SJSA1 (cell line): Measurements from ENCODE around the gene OGDH. TPM values are rescaled to one million over a fixed set of nuclear protein-coding genes. Genes with fewer than 3 reads are reported as not detected.

Experiments
- DNase-seq, 2 experiments: peaks; one replicate each; pipeline ENCODE4 v3.0.0-alpha.2; 2015 to 2020; ENCODE audit warnings: low spot score in 2 of 2, low read depth in 1 of 2
- H3K27ac ChIP-seq: fragments of 250-450 bp; sonication (Bioruptor Pico); 2 replicates; pipeline ENCODE4 v1.5.1; 2020; ENCODE audit warnings: mild to moderate bottlenecking, moderate library complexity
- H3K27me3 ChIP-seq: fragments of 250-450 bp; sonication (Bioruptor Pico); replicated peaks from 2 replicates; pipeline ENCODE4 v1.5.1; 2020; ENCODE audit warnings: mild to moderate bottlenecking, moderate library complexity
- H3K36me3 ChIP-seq: fragments of 250-450 bp; sonication (Bioruptor Pico); 2 replicates; pipeline ENCODE4 v1.5.1; 2020; ENCODE audit warnings: mild to moderate bottlenecking
- H3K4me1 ChIP-seq: fragments of 250-450 bp; sonication (Bioruptor Pico); replicated peaks from 2 replicates; pipeline ENCODE4 v1.6.1; 2021; ENCODE audit warnings: mild to moderate bottlenecking
- H3K4me3 ChIP-seq: fragments of 250-450 bp; sonication (Bioruptor Pico); 2 replicates; pipeline ENCODE4 v1.5.1; 2020; ENCODE audit warnings: mild to moderate bottlenecking
- H3K9me3 ChIP-seq: fragments of 250-450 bp; sonication (Bioruptor Pico); replicated peaks from 2 replicates; pipeline ENCODE4 v1.5.1; 2020; ENCODE audit warnings: mild to moderate bottlenecking
- total RNA-seq: library from RNA; depleted of rRNA; stranded (reverse); fragments of >200 nt; shearing (Covaris generic); gene quantifications from 2 replicates; pipeline ENCODE4 v1.2.3, GENCODE V29; 2014

The OGDH gene
- total RNA-seq, 1 experiment from 2014 or later = 51.3 TPM

- 0 out of 2 replicates have a peak overlapping the region, but pooled peaks have one; percentile 2 for H3K27ac ChIP-seq
- DNase-seq = peak in 1 of 2 experiments; percentile 27
- H3K36me3 ChIP-seq = peaks cover 43% of the 10 kb centered on the region
- no peaks in the 10 kb centered on the region for H3K27me3 ChIP-seq
- no peak overlapping the region for H3K4me3 ChIP-seq
- H3K9me3 ChIP-seq = 0 out of 2 replicates have a peak, but pooled peaks cover 4% of the 10 kb centered on the region
- H3K4me1 ChIP-seq = peaks cover 12% of the 10 kb centered on the region
Measured at GRCh38 chr7:44665531-44666213, 59.2 kb downstream of the OGDH start.

- Histone ChIP-seq H3K4me1 (peaks cover 12% of the 10 kb centered on the region), H3K27ac (no peak overlapping the region), H3K9me3 (no peaks in the 10 kb centered on the region), H3K36me3 (peaks cover 39% of the 10 kb centered on the region), H3K27me3 (no peaks in the 10 kb centered on the region), H3K4me3 (no peak overlapping the region)
- no peak for DNase-seq
Measured at GRCh38 chr7:44666566-44666965, 60.1 kb downstream of the OGDH start.

DNA sequence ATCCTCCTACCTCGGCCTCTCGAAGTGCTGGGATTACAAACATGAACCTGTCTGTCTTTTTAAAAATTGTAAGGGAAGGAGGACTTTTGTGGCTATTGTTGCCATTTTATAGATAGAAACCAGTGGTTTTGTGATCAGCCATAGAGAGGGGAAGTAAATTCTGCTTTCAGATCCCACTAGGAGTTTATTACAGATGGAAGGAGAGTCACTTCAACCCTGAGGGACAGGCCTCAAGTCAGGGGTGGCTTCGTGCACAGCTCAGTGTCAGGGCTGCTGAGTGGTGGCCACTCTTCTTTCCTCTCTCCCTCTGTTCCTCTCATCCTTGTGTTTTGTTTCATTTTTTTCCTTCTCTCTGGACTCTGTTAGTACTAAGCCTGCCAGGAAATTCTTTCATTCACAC, 60.8 kb downstream of the OGDH start:
- Histone ChIP-seq H3K36me3 (peaks cover 33% of the 10 kb centered on the region), H3K27ac (no peak overlapping the region), H3K9me3 (no peaks in the 10 kb centered on the region), H3K4me1 (peaks cover 12% of the 10 kb centered on the region), H3K4me3 (no peak overlapping the region), H3K27me3 (no peaks in the 10 kb centered on the region)
- no peak for DNase-seq

- Histone ChIP-seq H3K4me1 (no peaks in the 10 kb centered on the region), H3K9me3 (no peaks in the 10 kb centered on the region), H3K27me3 (no peaks in the 10 kb centered on the region), H3K36me3 (peaks cover 50% of the 10 kb centered on the region), H3K27ac (no peak overlapping the region), H3K4me3 (no peak overlapping the region)
- DNase-seq = no peak
Measured at GRCh38 chr7:44671069-44671468, 64.6 kb downstream of the OGDH start.

- peak in 1 of 2 experiments; percentile 32 for DNase-seq
- no peak overlapping the region for H3K4me3 ChIP-seq
- H3K9me3 ChIP-seq = no peaks in the 10 kb centered on the region
- peaks cover 43% of the 10 kb centered on the region for H3K36me3 ChIP-seq
- H3K27ac ChIP-seq = no peak overlapping the region
- no peaks in the 10 kb centered on the region for H3K4me1 ChIP-seq
- H3K27me3 ChIP-seq = no peaks in the 10 kb centered on the region
Measured at GRCh38 chr7:44673324-44673723, 66.9 kb downstream of the OGDH start.

DNA sequence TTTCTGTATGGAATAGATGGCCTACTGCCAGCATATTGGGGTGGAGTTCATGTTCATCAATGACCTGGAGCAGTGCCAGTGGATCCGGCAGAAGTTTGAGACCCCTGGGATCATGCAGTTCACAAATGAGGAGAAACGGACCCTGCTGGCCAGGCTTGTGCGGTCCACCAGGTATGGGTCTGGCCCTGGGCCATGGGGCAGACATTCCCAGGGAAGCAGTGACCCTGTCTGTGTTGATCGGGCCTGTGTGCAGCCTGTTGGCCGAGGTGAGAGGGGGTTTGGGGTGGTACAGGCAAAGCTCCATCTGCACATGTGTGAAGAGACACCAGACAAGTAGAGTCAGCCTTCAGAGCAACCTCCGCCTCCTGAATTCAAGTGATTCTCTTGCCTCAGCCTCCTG, 67.3 kb downstream of the OGDH start:
- no peak for DNase-seq
- no peaks in the 10 kb centered on the region for H3K9me3 ChIP-seq
- H3K36me3 ChIP-seq = peaks cover 48% of the 10 kb centered on the region
- H3K27me3 ChIP-seq = no peaks in the 10 kb centered on the region
- H3K4me3 ChIP-seq = no peak overlapping the region
- no peaks in the 10 kb centered on the region for H3K4me1 ChIP-seq
- no peak overlapping the region for H3K27ac ChIP-seq

- DNase-seq = peak in 1 of 2 experiments; percentile 32
- Histone ChIP-seq H3K4me3 (no peak overlapping the region), H3K27me3 (no peaks in the 10 kb centered on the region), H3K9me3 (no peaks in the 10 kb centered on the region), H3K36me3 (peaks cover 51% of the 10 kb centered on the region), H3K27ac (no peak overlapping the region), H3K4me1 (no peaks in the 10 kb centered on the region)
Measured at GRCh38 chr7:44674381-44674780, 68.0 kb downstream of the OGDH start.

DNA sequence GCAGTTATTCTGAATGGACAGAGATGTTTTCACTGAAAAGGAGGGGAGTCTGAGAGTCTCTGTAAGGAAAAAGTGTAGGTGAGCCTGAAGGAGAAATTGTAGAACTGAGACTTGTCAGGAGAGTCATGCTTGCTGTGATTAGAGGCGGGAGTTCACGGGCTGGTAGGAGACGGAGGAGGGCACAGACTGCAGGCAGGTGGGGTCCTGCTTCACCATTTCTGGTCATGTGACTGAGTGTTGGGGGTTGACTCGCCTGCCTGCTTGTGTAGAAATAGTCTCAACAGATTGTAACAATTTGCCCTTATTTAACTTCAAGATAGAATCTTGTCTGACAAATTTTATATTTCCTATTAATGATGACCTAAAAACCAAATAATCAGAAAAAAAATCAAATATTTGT, 70.3 kb downstream of the OGDH start:
- Histone ChIP-seq H3K4me1 (no peaks in the 10 kb centered on the region), H3K36me3 (peaks cover 53% of the 10 kb centered on the region), H3K4me3 (no peak overlapping the region), H3K9me3 (no peaks in the 10 kb centered on the region), H3K27me3 (no peaks in the 10 kb centered on the region), H3K27ac (no peak overlapping the region)
- peak in 1 of 2 experiments; percentile 18 for DNase-seq

DNA sequence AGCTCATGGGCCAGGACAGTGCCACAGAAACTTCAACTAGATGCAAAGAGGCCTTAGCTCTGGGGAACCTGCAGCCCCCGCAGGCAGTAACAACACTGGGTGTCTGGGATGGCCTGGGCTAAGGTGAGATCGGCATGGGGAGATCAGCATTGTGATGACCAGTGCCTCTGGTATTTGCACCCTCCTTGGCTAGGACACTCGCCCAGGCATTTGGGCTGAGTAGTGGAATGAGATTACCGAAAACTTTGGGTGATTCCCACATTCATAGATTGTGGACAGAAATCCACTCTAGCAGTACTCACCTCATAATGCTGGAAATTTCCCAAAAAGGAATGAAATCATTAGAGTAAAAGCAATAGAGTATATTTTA, 71.7 kb downstream of the OGDH start:
- Histone ChIP-seq H3K4me3 (no peak overlapping the region), H3K27ac (no peak overlapping the region), H3K4me1 (no peaks in the 10 kb centered on the region), H3K27me3 (no peaks in the 10 kb centered on the region), H3K36me3 (peaks cover 55% of the 10 kb centered on the region), H3K9me3 (no peaks in the 10 kb centered on the region)
- DNase-seq = peak in 1 of 2 experiments; percentile 33

- H3K36me3 ChIP-seq = peaks cover 52% of the 10 kb centered on the region
Measured at GRCh38 chr7:44678471-44679179, 72.2 kb downstream of the OGDH start.

GRCh38 chr7:44681645-44682044, 75.2 kb downstream of the OGDH start:
- Histone ChIP-seq H3K4me1 (no peaks in the 10 kb centered on the region), H3K4me3 (no peak overlapping the region), H3K9me3 (no peaks in the 10 kb centered on the region), H3K27ac (no peak overlapping the region), H3K27me3 (no peaks in the 10 kb centered on the region), H3K36me3 (peaks cover 38% of the 10 kb centered on the region)
- peak in 1 of 2 experiments; percentile 20 for DNase-seq

More at GRCh38 chr7:44678471-44679179, 72.2 kb downstream of the OGDH start:
- peak in 1 of 2 experiments; percentile 21 for DNase-seq
- no peak overlapping the region for H3K27ac ChIP-seq
- no peaks in the 10 kb centered on the region for H3K4me1 ChIP-seq
- H3K4me3 ChIP-seq = no peak overlapping the region
- H3K27me3 ChIP-seq = no peaks in the 10 kb centered on the region
- no peaks in the 10 kb centered on the region for H3K9me3 ChIP-seq

GRCh38 chr7:44685723-44686122, 79.3 kb downstream of the OGDH start:
- Histone ChIP-seq H3K9me3 (no peaks in the 10 kb centered on the region), H3K27me3 (no peaks in the 10 kb centered on the region), H3K4me3 (no peak overlapping the region), H3K4me1 (no peaks in the 10 kb centered on the region), H3K27ac (no peak overlapping the region), H3K36me3 (peaks cover 17% of the 10 kb centered on the region)
- no peak for DNase-seq

DNA sequence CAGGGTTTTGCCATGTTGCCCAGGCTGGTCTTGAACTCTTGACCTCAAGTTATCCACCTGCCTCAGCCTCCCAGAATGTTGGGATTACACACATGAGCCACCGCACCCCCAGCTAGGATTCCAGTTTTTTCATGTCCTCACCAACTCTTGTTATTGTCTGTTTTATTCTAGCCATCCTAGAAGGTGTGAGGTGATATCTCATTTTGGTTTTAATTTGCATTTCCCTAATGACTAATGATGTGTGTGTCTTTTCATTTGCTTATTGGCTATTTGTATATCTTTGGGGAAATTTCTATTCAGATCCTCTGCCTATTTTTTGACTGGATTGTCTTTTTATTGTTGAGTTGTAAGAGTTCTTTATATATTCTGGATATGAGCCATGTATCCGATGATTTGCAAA, 83.0 kb downstream of the OGDH start:
- DNase-seq = no peak
- peaks cover 23% of the 10 kb centered on the region for H3K36me3 ChIP-seq
- no peaks in the 10 kb centered on the region for H3K4me1 ChIP-seq
- H3K9me3 ChIP-seq = no peaks in the 10 kb centered on the region
- H3K27ac ChIP-seq = no peak overlapping the region
- H3K27me3 ChIP-seq = no peaks in the 10 kb centered on the region
- H3K4me3 ChIP-seq = no peak overlapping the region

DNA sequence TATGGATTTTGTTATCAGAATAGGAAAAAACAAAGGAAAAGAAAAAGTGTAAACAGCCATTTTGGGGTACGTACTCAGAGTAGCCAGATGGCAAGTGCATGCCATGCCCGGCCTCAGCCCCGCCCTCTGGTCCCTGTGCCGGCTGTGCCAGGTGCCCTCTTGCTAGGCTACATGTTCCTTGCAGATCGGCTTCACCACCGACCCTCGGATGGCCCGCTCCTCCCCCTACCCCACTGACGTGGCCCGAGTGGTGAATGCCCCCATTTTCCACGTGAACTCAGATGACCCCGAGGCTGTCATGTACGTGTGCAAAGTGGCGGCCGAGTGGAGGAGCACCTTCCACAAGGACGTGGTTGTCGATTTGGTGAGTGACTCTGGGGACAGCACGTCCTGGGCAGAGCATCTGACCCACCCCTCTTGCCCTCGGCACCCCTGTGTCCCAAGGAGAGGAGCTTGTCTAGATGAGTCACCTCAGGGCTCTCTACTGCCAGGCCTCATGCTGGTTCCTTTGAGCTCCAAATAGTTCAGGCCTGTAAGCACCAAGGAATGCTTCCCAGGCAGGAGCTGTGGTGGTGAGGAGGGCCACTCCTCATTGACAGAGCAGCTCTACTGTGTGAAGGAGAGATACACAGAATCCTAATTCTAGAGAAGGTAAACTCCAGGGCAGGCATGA, 87.3 kb downstream of the OGDH start:
- Histone ChIP-seq H3K9me3 (no peaks in the 10 kb centered on the region), H3K27me3 (no peaks in the 10 kb centered on the region), H3K4me3 (no peak overlapping the region), H3K36me3 (peaks cover 62% of the 10 kb centered on the region), H3K27ac (no peak overlapping the region), H3K4me1 (no peaks in the 10 kb centered on the region)
- no peak for DNase-seq
